K562 (cell line): ENCODE results near the gene FKBP15. TPM values are rescaled to one million over a fixed set of nuclear protein-coding genes. Genes with fewer than 3 reads are reported as not detected.

Experiments used
- ARID1B ChIP-seq: fragments of 450-650 bp; IDR thresholded peaks from 2 replicates; pipeline ENCODE4 v1.6.1; 2016; ENCODE audit warnings: antibody characterized with exemption, mild to moderate bottlenecking, inconsistent platforms
- DDX20 ChIP-seq: fragments of 450-650 bp; IDR thresholded peaks from 2 replicates; pipeline ENCODE4 v1.6.1; 2016; ENCODE audit warnings: missing genetic modification characterization, low read depth, mild to moderate bottlenecking, missing compliant biosample characterization, moderate library complexity
- EP300 ChIP-seq: IDR thresholded peaks from 2 replicates; pipeline ENCODE4 v1.6.1; 2012; ENCODE audit warnings: low read length, improper control_type of control experiment
- ETV5 ChIP-seq: sonication (generic); formaldehyde crosslinking; IDR thresholded peaks from 2 replicates; pipeline ENCODE4 v1.4.0; 2020; ENCODE audit warnings: low read depth, mild to moderate bottlenecking, missing genetic modification reagents
- FOXJ3 ChIP-seq: sonication (generic); formaldehyde crosslinking; IDR thresholded peaks from 2 replicates; pipeline ENCODE4 v1.4.0; 2020; ENCODE audit warnings: mild to moderate bottlenecking, missing genetic modification reagents
- LEF1 ChIP-seq: fragments of 450-650 bp; IDR thresholded peaks from 2 replicates; pipeline ENCODE4 v1.6.1; 2016; ENCODE audit warnings: mild to moderate bottlenecking
- NCOR1 ChIP-seq: fragments of 450-650 bp; IDR thresholded peaks from 2 replicates; pipeline ENCODE4 v1.6.1; 2016; ENCODE audit warnings: mild to moderate bottlenecking, moderate library complexity
- RBBP5 ChIP-seq: fragments of 200-600 bp; sonication (generic); IDR thresholded peaks from 2 replicates; pipeline ENCODE4 v1.6.1; 2012; ENCODE audit warnings: borderline replicate concordance, mild to moderate bottlenecking, low read length, control low read depth, inconsistent platforms; ENCODE audit not compliant: insufficient read depth, poor library complexity, severe bottlenecking
- SAFB2 ChIP-seq: fragments of 200-400 bp; formaldehyde crosslinking; IDR thresholded peaks from 2 replicates; pipeline ENCODE4 v1.6.1; 2018; ENCODE audit warnings: borderline replicate concordance, low read length, low read depth, moderate library complexity; ENCODE audit not compliant: severe bottlenecking
- SMARCC2 ChIP-seq: fragments of 450-650 bp; IDR thresholded peaks from 2 replicates; pipeline ENCODE4 v1.6.1; 2017; ENCODE audit warnings: antibody characterized with exemption, moderate library complexity, mild to moderate bottlenecking, low read depth
- TEAD2 ChIP-seq: fragments of 450-650 bp; IDR thresholded peaks from 2 replicates; pipeline ENCODE4 v1.6.1; 2016; ENCODE audit warnings: missing genetic modification characterization, control low read depth, missing compliant biosample characterization
- TEAD4 ChIP-seq, 2 experiments: sonication (generic) in 1 of 2; formaldehyde crosslinking in 1 of 2; IDR thresholded peaks; 2 replicates each; pipeline versions ENCODE4 v1.6.1 to v1.8.0; 2012 to 2022; ENCODE audit warnings: borderline replicate concordance in 1 of 2, inconsistent platforms in 1 of 2, low read length in 1 of 2, mild to moderate bottlenecking in 1 of 2, missing genetic modification reagents in 1 of 2
- ZBTB7A ChIP-seq: IDR thresholded peaks from 2 replicates; pipeline ENCODE4 v1.6.1; 2011; ENCODE audit warnings: low read depth, mild to moderate bottlenecking, low read length, moderate library complexity, borderline replicate concordance; ENCODE audit not compliant: control insufficient read depth
- ZNF133 ChIP-seq: fragments of 250-450 bp; sonication (Bioruptor Pico); IDR thresholded peaks from 2 replicates; pipeline ENCODE4 v1.4.0; 2020; ENCODE audit warnings: mild to moderate bottlenecking
- ZNF224 ChIP-seq: sonication (generic); formaldehyde crosslinking; IDR thresholded peaks from 2 replicates; pipeline ENCODE4 v1.8.0; 2022; ENCODE audit warnings: mild to moderate bottlenecking, missing genetic modification reagents
- ZNF444 ChIP-seq: fragments of 250-450 bp; sonication (Bioruptor Pico); IDR thresholded peaks from 2 replicates; pipeline ENCODE4 v1.4.0; 2020; ENCODE audit warnings: mild to moderate bottlenecking, moderate library complexity
- polyA plus RNA-seq, 8 experiments: library from polyadenylated mRNA; depleted of rRNA in 4 of 8; stranded (reverse) in 5 of 8; unstranded in 3 of 8; fragments of >200 nt; fragmentation: Nextera tagmentation in 2 of 8; fragmentation: Illumina TruSeq in 1 of 8; extraction: Ambion mirVana in 2 of 8; extraction: Trizol in 1 of 8; gene quantifications; 2 replicates each; pipeline versions ENCODE4 v1.2.1 to v1.2.3, GENCODE V29; 2011 to 2014; ENCODE audit warnings: inconsistent platforms in 1 of 8, missing spikeins in 1 of 8
- total RNA-seq, 7 experiments: library from RNA; depleted of rRNA in 6 of 7; stranded (reverse); fragments of >200 nt in 6 of 7; fragmentation: Illumina TruSeq in 2 of 7; extraction: Trizol in 2 of 7; gene quantifications; 2 replicates each; pipeline versions ENCODE4 v1.2.1 to v1.2.3, GENCODE V29; 2011 to 2021; ENCODE audit warnings: low replicate concordance in 1 of 7
- TF ChIP-seq, protein P1 (sequence below): fragments of 450-650 bp; IDR thresholded peaks from 2 replicates; pipeline ENCODE4 v1.6.1; 2016; ENCODE audit warnings: mild to moderate bottlenecking
- TF ChIP-seq, protein P2 (sequence below): sonication (generic); formaldehyde crosslinking; IDR thresholded peaks from 2 replicates; pipeline ENCODE4 v1.9.0; 2022; ENCODE audit warnings: mild to moderate bottlenecking, missing genetic modification reagents
- TF ChIP-seq, protein P3 (sequence below): sonication (generic); formaldehyde crosslinking; IDR thresholded peaks from 2 replicates; pipeline ENCODE4 v1.8.0; 2022; ENCODE audit warnings: mild to moderate bottlenecking, missing genetic modification reagents, borderline replicate concordance
- TF ChIP-seq, protein P4 (sequence below), 2 experiments: fragments of 450-650 bp in 1 of 2; IDR thresholded peaks; 2 replicates each; pipeline ENCODE4 v1.6.1; 2011 to 2017; ENCODE audit warnings: low read depth in 2 of 2, antibody characterized with exemption in 1 of 2, borderline replicate concordance in 1 of 2, low read length in 1 of 2, mild to moderate bottlenecking in 1 of 2, mixed read lengths in 1 of 2; ENCODE audit not compliant: control insufficient read depth in 1 of 2

The FKBP15 gene
- total and polyA plus RNA-seq, 9 of the 15 experiments (the other 6 are each of a cell fraction or from before 2014, with no cell fraction given) = 8.7 to 38.0 (median 18.9) TPM

DNA sequence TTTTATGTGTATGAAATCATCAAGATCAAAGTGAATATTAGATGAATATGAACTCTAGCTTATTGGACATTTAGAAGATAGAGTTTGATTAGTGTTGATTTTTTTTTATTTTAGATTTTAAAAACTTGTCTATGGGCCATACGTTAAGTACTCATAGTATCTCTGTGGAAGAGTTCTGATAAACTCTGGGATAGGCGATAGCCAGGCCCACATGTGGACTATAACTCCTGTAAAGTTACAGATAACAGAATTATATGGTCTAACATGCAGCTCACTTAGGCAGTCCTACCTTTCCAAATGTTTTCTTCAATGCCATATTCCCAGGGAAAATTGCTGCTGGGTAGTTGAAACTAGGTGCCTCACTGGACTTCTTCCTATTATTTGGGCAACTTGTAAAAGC lies 10.6 kb upstream of the FKBP15 start (continued):
- TF ChIP-seq, protein P1, sequence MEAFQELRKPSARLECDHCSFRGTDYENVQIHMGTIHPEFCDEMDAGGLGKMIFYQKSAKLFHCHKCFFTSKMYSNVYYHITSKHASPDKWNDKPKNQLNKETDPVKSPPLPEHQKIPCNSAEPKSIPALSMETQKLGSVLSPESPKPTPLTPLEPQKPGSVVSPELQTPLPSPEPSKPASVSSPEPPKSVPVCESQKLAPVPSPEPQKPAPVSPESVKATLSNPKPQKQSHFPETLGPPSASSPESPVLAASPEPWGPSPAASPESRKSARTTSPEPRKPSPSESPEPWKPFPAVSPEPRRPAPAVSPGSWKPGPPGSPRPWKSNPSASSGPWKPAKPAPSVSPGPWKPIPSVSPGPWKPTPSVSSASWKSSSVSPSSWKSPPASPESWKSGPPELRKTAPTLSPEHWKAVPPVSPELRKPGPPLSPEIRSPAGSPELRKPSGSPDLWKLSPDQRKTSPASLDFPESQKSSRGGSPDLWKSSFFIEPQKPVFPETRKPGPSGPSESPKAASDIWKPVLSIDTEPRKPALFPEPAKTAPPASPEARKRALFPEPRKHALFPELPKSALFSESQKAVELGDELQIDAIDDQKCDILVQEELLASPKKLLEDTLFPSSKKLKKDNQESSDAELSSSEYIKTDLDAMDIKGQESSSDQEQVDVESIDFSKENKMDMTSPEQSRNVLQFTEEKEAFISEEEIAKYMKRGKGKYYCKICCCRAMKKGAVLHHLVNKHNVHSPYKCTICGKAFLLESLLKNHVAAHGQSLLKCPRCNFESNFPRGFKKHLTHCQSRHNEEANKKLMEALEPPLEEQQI = no peak
- no peak for TF ChIP-seq SMARCC2
- TF ChIP-seq EP300 = 0 out of 2 replicates have a peak, but pooled peaks have one; percentile 15
- no peak for TF ChIP-seq DDX20 (tag)
- TF ChIP-seq ETV5 (CRISPR knock-in tag) = no peak
- TF ChIP-seq LEF1 = no peak
- TF ChIP-seq, protein P2, sequence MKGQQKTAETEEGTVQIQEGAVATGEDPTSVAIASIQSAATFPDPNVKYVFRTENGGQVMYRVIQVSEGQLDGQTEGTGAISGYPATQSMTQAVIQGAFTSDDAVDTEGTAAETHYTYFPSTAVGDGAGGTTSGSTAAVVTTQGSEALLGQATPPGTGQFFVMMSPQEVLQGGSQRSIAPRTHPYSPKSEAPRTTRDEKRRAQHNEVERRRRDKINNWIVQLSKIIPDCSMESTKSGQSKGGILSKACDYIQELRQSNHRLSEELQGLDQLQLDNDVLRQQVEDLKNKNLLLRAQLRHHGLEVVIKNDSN (CRISPR knock-in tag) = no peak
- TF ChIP-seq TEAD2 (tag) = no peak
- TF ChIP-seq NCOR1 = peak; percentile 67
- TF ChIP-seq FOXJ3 = no peak
- peak; percentile 82 for TF ChIP-seq TEAD4 (IDR thresholded peaks at IDR 0.05; ENCODE audit: low read length)
- no peak for TF ChIP-seq TEAD4 (CRISPR knock-in tag; IDR thresholded peaks at IDR 0.05; ENCODE audit: borderline replicate concordance)
- no peak for TF ChIP-seq SAFB2
- TF ChIP-seq ZBTB7A = no peak
- TF ChIP-seq ZNF133 (CRISPR knock-in tag) = no peak
- peak; percentile 70 for TF ChIP-seq ARID1B
- TF ChIP-seq RBBP5 = no peak
- TF ChIP-seq, protein P3, sequence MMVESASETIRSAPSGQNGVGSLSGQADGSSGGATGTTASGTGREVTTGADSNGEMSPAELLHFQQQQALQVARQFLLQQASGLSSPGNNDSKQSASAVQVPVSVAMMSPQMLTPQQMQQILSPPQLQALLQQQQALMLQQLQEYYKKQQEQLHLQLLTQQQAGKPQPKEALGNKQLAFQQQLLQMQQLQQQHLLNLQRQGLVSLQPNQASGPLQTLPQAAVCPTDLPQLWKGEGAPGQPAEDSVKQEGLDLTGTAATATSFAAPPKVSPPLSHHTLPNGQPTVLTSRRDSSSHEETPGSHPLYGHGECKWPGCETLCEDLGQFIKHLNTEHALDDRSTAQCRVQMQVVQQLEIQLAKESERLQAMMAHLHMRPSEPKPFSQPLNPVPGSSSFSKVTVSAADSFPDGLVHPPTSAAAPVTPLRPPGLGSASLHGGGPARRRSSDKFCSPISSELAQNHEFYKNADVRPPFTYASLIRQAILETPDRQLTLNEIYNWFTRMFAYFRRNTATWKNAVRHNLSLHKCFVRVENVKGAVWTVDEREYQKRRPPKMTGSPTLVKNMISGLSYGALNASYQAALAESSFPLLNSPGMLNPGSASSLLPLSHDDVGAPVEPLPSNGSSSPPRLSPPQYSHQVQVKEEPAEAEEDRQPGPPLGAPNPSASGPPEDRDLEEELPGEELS (CRISPR knock-in tag) = no peak
- TF ChIP-seq ZNF444 (CRISPR knock-in tag) = no peak
- no peak for TF ChIP-seq ZNF224 (CRISPR knock-in tag)
- TF ChIP-seq, protein P4, sequence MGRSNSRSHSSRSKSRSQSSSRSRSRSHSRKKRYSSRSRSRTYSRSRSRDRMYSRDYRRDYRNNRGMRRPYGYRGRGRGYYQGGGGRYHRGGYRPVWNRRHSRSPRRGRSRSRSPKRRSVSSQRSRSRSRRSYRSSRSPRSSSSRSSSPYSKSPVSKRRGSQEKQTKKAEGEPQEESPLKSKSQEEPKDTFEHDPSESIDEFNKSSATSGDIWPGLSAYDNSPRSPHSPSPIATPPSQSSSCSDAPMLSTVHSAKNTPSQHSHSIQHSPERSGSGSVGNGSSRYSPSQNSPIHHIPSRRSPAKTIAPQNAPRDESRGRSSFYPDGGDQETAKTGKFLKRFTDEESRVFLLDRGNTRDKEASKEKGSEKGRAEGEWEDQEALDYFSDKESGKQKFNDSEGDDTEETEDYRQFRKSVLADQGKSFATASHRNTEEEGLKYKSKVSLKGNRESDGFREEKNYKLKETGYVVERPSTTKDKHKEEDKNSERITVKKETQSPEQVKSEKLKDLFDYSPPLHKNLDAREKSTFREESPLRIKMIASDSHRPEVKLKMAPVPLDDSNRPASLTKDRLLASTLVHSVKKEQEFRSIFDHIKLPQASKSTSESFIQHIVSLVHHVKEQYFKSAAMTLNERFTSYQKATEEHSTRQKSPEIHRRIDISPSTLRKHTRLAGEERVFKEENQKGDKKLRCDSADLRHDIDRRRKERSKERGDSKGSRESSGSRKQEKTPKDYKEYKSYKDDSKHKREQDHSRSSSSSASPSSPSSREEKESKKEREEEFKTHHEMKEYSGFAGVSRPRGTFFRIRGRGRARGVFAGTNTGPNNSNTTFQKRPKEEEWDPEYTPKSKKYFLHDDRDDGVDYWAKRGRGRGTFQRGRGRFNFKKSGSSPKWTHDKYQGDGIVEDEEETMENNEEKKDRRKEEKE (IDR thresholded peaks at IDR 0.05; ENCODE audit: borderline replicate concordance in 1 of 2, control insufficient read depth in 1 of 2, low read depth in 2 of 2, low read length in 1 of 2) = no peak
